Endothelial cell of umbilical vein (primary cell): ENCODE data around the gene FMN2. TPM values are rescaled to one million over a fixed set of nuclear protein-coding genes. Genes with fewer than 3 reads are reported as not detected.

Source experiments
- BruUV-seq: library from RNA; stranded (reverse); fragments of 400-500 nt; replicated peaks from 2 replicates; lab custom pipeline; 2021; lab: Mats Ljungman, UMichigan
- CTCF ChIA-PET: fragments of 300-600, 350-600 bp; sonication (Branson Sonifier 250); formaldehyde crosslinking; loops from one replicate; lab custom pipeline; 2021; ENCODE audit warnings: antibody characterized with exemption, inconsistent platforms; lab: Charles Lee
- POLR2A ChIA-PET: fragments of 300-600, 350-600 bp; sonication (Branson Sonifier 250); formaldehyde crosslinking; loops from one replicate; lab custom pipeline; 2021; ENCODE audit warnings: antibody characterized with exemption, inconsistent platforms; lab: Charles Lee
- DNase-seq: peaks from one replicate; pipeline ENCODE4 v3.0.0-alpha.2; 2011; ENCODE audit warnings: low read depth, low spot score
- FAIRE-seq: peaks from 2 replicates; lab custom pipeline; 2011; peaks lifted over from hg19 to GRCh38; lab: Jason Lieb, UNC
- H2AFZ ChIP-seq: 2 replicates; pipeline ENCODE4 v1.6.0; 2012; ENCODE audit warnings: low read depth, low read length, control low read depth, inconsistent platforms
- H3K27ac ChIP-seq: 2 replicates; pipeline ENCODE4 v1.5.1; 2011; ENCODE audit warnings: low read depth, mild to moderate bottlenecking, control low read depth, low read length, moderate library complexity; ENCODE audit not compliant: insufficient read depth
- H3K27me3 ChIP-seq, 2 experiments: 2 replicates each; pipeline versions ENCODE4 v1.6.0 to v1.6.1; 2011; ENCODE audit warnings: low read length in 2 of 2, mixed read lengths in 1 of 2; ENCODE audit not compliant: control insufficient read depth in 2 of 2, insufficient read depth in 2 of 2
- H3K36me3 ChIP-seq, 2 experiments: 2 replicates in 1 of 2; 3 replicates in 1 of 2; pipeline ENCODE4 v1.5.1; 2011; ENCODE audit warnings: low read length in 2 of 2, mild to moderate bottlenecking in 1 of 2, moderate library complexity in 1 of 2; ENCODE audit not compliant: control insufficient read depth in 2 of 2, insufficient read depth in 2 of 2; ENCODE audit errors: extremely low read depth in 1 of 2
- H3K4me1 ChIP-seq: 3 replicates; pipeline ENCODE4 v1.5.1; 2011; ENCODE audit warnings: mild to moderate bottlenecking, low read length; ENCODE audit not compliant: control insufficient read depth, insufficient read depth; ENCODE audit errors: extremely low read depth
- H3K4me2 ChIP-seq: 2 replicates; pipeline ENCODE4 v1.6.1; 2011; ENCODE audit warnings: low read length, control low read depth, mixed read lengths; ENCODE audit not compliant: insufficient read depth
- H3K4me3 ChIP-seq, 3 experiments: fragments of 200-600 bp in 1 of 3; sonication (generic), shearing (Covaris generic) in 1 of 3; replicated peaks in 1 of 3; 2 replicates each; pipeline ENCODE4 v1.5.1; 2011 to 2016; ENCODE audit warnings: control low read depth in 3 of 3, low read length in 3 of 3, mild to moderate bottlenecking in 2 of 3, inconsistent platforms in 1 of 3, low read depth in 1 of 3, moderate library complexity in 1 of 3; ENCODE audit not compliant: insufficient read depth in 1 of 3
- H3K79me2 ChIP-seq: 2 replicates; pipeline ENCODE4 v1.6.0; 2012; ENCODE audit warnings: low read length, inconsistent platforms; ENCODE audit not compliant: control insufficient read depth, insufficient read depth
- H3K9ac ChIP-seq: replicated peaks from 2 replicates; pipeline ENCODE3; 2011; ENCODE audit warnings: low read length, control low read depth; ENCODE audit not compliant: insufficient read depth; ENCODE audit errors: extremely low read depth
- H3K9me1 ChIP-seq: replicated peaks from 3 replicates; pipeline ENCODE4 v1.6.0; 2011; ENCODE audit warnings: mild to moderate bottlenecking, low read length; ENCODE audit not compliant: control insufficient read depth, insufficient read depth; ENCODE audit errors: extremely low read depth
- H3K9me3 ChIP-seq: replicated peaks from 2 replicates; pipeline ENCODE4 v1.5.1; 2012; ENCODE audit warnings: low read length, inconsistent platforms; ENCODE audit not compliant: control insufficient read depth, insufficient read depth
- H4K20me1 ChIP-seq: replicated peaks from 2 replicates; pipeline ENCODE3; 2011; ENCODE audit warnings: mild to moderate bottlenecking, low read length; ENCODE audit not compliant: control insufficient read depth, insufficient read depth; ENCODE audit errors: extremely low read depth
- CTCF ChIP-seq, 2 donors: IDR thresholded peaks; 1 replicate in 1 of 2; 2 replicates in 1 of 2; pipeline ENCODE4 v1.5.1; 2011; ENCODE audit warnings: low read length in 2 of 2, mild to moderate bottlenecking in 2 of 2, moderate library complexity in 2 of 2, control low read depth in 1 of 2, inconsistent platforms in 1 of 2, low read depth in 1 of 2; ENCODE audit not compliant: insufficient read depth in 1 of 2; ENCODE audit errors: extremely low read depth in 1 of 2
- EZH2 ChIP-seq: IDR thresholded peaks from 2 replicates; pipeline ENCODE4 v1.6.1; 2012; ENCODE audit warnings: borderline replicate concordance, low read depth, mild to moderate bottlenecking, moderate library complexity, low read length, inconsistent platforms; ENCODE audit not compliant: severe bottlenecking
- FOS ChIP-seq: IDR thresholded peaks from 2 replicates; pipeline ENCODE4 v1.6.1; 2011; ENCODE audit warnings: mild to moderate bottlenecking, low read length, moderate library complexity, borderline replicate concordance; ENCODE audit not compliant: insufficient read depth
- GATA2 ChIP-seq: IDR thresholded peaks from 2 replicates; pipeline ENCODE4 v1.7.0; 2011; ENCODE audit warnings: low read depth, mild to moderate bottlenecking, moderate library complexity, mixed read lengths, low read length; ENCODE audit not compliant: insufficient read length, insufficient read depth
- JUN ChIP-seq: IDR thresholded peaks from 2 replicates; pipeline ENCODE4 v1.6.1; 2011; ENCODE audit warnings: borderline replicate concordance, low read depth; ENCODE audit not compliant: insufficient read length, insufficient read depth
- MAX ChIP-seq: IDR thresholded peaks from 2 replicates; pipeline ENCODE4 v1.6.1; 2011; ENCODE audit not compliant: insufficient read depth, insufficient read length
- MYC ChIP-seq: IDR thresholded peaks from one replicate; pipeline ENCODE4 v1.6.1; 2011; ENCODE audit warnings: mild to moderate bottlenecking, low read depth, low read length
- POLR2A ChIP-seq: IDR thresholded peaks from 2 replicates; pipeline ENCODE4 v1.6.1; 2012; ENCODE audit warnings: low read depth, mild to moderate bottlenecking, control low read depth, low read length
- POLR2AphosphoS5 ChIP-seq: IDR thresholded peaks from 2 replicates; pipeline ENCODE4 v1.6.1; 2012; ENCODE audit warnings: low read depth, mild to moderate bottlenecking, control low read depth, low read length, moderate library complexity; ENCODE audit not compliant: insufficient read depth
- dilution Hi-C: fragments of 300-500 bp; cut with MboI; formaldehyde crosslinking; loops from one replicate; pipeline ENCODE4 v1.15.0; 2019; ENCODE audit warnings: low sequenced_read_pairs; ENCODE audit not compliant: extremely low pct_ligation_motif_present
- intact Hi-C: fragments of 100-400 bp; cut with micrococcal nuclease; formaldehyde crosslinking; loops from one replicate; pipeline ENCODE4 v1.10.0; 2022
- polyA plus RNA-seq, 4 experiments: library from polyadenylated mRNA; depleted of rRNA in 3 of 4; stranded (reverse) in 3 of 4; unstranded in 1 of 4; fragments of >200 nt; gene quantifications; 2 replicates each; pipeline versions ENCODE4 v1.2.1 to v1.2.3, GENCODE V29; 2011 to 2012; ENCODE audit warnings: missing spikeins in 1 of 4
- total RNA-seq: library from RNA; stranded (reverse); gene quantifications from 2 replicates; pipeline ENCODE4 v1.2.3, GENCODE V29; 2021

FMN2 gene
- total and polyA plus RNA-seq, 2 donors (not counting 3 experiments of a cell fraction or from before 2014, with no cell fraction given), result not detected

GRCh38 chr1:240404286-240404685 lies 312.6 kb downstream of the FMN2 start:
- Histone ChIP-seq H3K9me1 (no peaks in the 10 kb centered on the region), H3K4me1 (no peaks in the 10 kb centered on the region), H3K79me2 (no peaks in the 10 kb centered on the region), H3K36me3 (no peaks in the 10 kb centered on the region), H3K4me2 (no peak overlapping the region), H3K27ac (no peak overlapping the region), H3K9ac (no peak overlapping the region), H3K4me3 (no peak overlapping the region), H3K27me3 (no peaks in the 10 kb centered on the region), H3K9me3 (peaks cover 4% of the 10 kb centered on the region), H2AFZ (no peak overlapping the region), H4K20me1 (no peaks in the 10 kb centered on the region)
- no peak for DNase-seq
- dilution Hi-C loops (no loop called here), intact Hi-C loops (no loop called here)
- BruUV-seq, result no TSS peak
- TF ChIP-seq EZH2 (no peak), CTCF (IDR thresholded peaks at IDR 0.05; ENCODE audit: extremely low read depth in 1 of 2, insufficient read depth in 1 of 2, low read depth in 1 of 2, low read length in 2 of 2) (no peak), POLR2AphosphoS5 (no peak), MAX (no peak), JUN (no peak), GATA2 (no peak), MYC (no peak), POLR2A (no peak), FOS (no peak)
- no peak for FAIRE-seq
- CTCF ChIA-PET, result no interaction called here
- POLR2A ChIA-PET, result no interaction called here
